GOT3 (cell line): ENCODE data around the gene NOS2.
"Not testable (repeated sequence)": the region's sequence is repeated elsewhere in the genome, so short reads cannot be mapped to it uniquely, and the experiment has no call there.

Experiments
- DNase-seq: peaks from one replicate; lab custom pipeline; 2025; ENCODE audit warnings: mixed read lengths; lab: John Stamatoyannopoulos, UW

The NOS2 gene

GRCh38 chr17:27753726-27754125 lies 46.6 kb downstream of the NOS2 start:
- DNase-seq = not testable (repeated sequence)

- not testable (repeated sequence) for DNase-seq
Observed at GRCh38 chr17:27752831-27753619, 47.3 kb downstream of the NOS2 start.

GRCh38 chr17:27751622-27752490 lies 48.5 kb downstream of the NOS2 start:
- no peak for DNase-seq

- no peak for DNase-seq
Observed at GRCh38 chr17:27751166-27751565, 49.2 kb downstream of the NOS2 start.

GRCh38 chr17:27749562-27750150 lies 50.7 kb downstream of the NOS2 start:
- DNase-seq = not testable (repeated sequence)

- no peak for DNase-seq
Observed at GRCh38 chr17:27748360-27748825, 51.9 kb downstream of the NOS2 start.

- DNase-seq = no peak
Observed at GRCh38 chr17:27747462-27748359, 52.6 kb downstream of the NOS2 start.

GRCh38 chr17:27746881-27747280 lies 53.4 kb downstream of the NOS2 start:
- DNase-seq = no peak

GRCh38 chr17:27746320-27746719 lies 54.0 kb downstream of the NOS2 start:
- DNase-seq = not testable (repeated sequence)

- not testable (repeated sequence) for DNase-seq
Observed at GRCh38 chr17:27745207-27745830, 55.0 kb downstream of the NOS2 start.

- no peak for DNase-seq
Observed at GRCh38 chr17:27743281-27743885, 56.9 kb downstream of the NOS2 start.

- DNase-seq = no peak
Observed at GRCh38 chr17:27741971-27742575, 58.3 kb downstream of the NOS2 start.

GRCh38 chr17:27741361-27741861 lies 58.9 kb downstream of the NOS2 start:
- no peak for DNase-seq

- not testable (repeated sequence) for DNase-seq
Observed at GRCh38 chr17:27740541-27740940, 59.8 kb downstream of the NOS2 start.

GRCh38 chr17:27733773-27734172 lies 66.6 kb downstream of the NOS2 start:
- DNase-seq = no peak

GRCh38 chr17:27732746-27733145 lies 67.6 kb downstream of the NOS2 start:
- not testable (repeated sequence) for DNase-seq

- DNase-seq = not testable (repeated sequence)
Observed at GRCh38 chr17:27725982-27726381, 74.3 kb downstream of the NOS2 start.

GRCh38 chr17:27721797-27722196 lies 78.5 kb downstream of the NOS2 start:
- DNase-seq = no peak
